GM12878 (cell line): ENCODE measurements around the gene LPCAT2.

Source experiments
- BRCA1 ChIP-seq: IDR thresholded peaks from 2 replicates; pipeline ENCODE4 v1.6.1; 2011; ENCODE audit warnings: low read depth, low read length, improper control_type of control experiment
- CTCF ChIP-seq, 3 experiments: IDR thresholded peaks in 2 of 3; conservative IDR thresholded peaks in 1 of 3; 2 replicates each; pipeline ENCODE4 v1.5.1; 2011; ENCODE audit warnings: low read depth in 3 of 3, low read length in 3 of 3, mild to moderate bottlenecking in 3 of 3, control low read depth in 2 of 3, moderate library complexity in 2 of 3, inconsistent platforms in 1 of 3, mixed read lengths in 1 of 3; ENCODE audit not compliant: control insufficient read depth in 2 of 3, insufficient read depth in 1 of 3; ENCODE audit errors: extremely low read depth in 1 of 3
- EP300 ChIP-seq, 2 experiments: fragments of 150-350 bp in 1 of 2; IDR thresholded peaks; 2 replicates each; pipeline ENCODE4 v1.6.1; 2011 to 2012; ENCODE audit warnings: low read depth in 2 of 2, low read length in 2 of 2, borderline replicate concordance in 1 of 2, improper control_type of control experiment in 1 of 2, inconsistent platforms in 1 of 2; ENCODE audit not compliant: control insufficient read depth in 1 of 2
- EZH2 ChIP-seq: IDR thresholded peaks from 2 replicates; pipeline ENCODE4 v1.6.1; 2012; ENCODE audit warnings: low read depth, mild to moderate bottlenecking, control low read depth, inconsistent platforms, low read length, borderline replicate concordance; ENCODE audit not compliant: control insufficient read depth
- REST ChIP-seq: IDR thresholded peaks from 2 replicates; pipeline ENCODE4 v1.6.1; 2012; ENCODE audit warnings: mild to moderate bottlenecking, low read depth, low read length
- SIN3A ChIP-seq: IDR thresholded peaks from 2 replicates; pipeline ENCODE4 v1.6.1; 2012; ENCODE audit warnings: low read depth, low read length, improper control_type of control experiment
- SPI1 ChIP-seq: IDR thresholded peaks from 2 replicates; pipeline ENCODE4 v1.6.1; 2011; ENCODE audit warnings: low read depth, mild to moderate bottlenecking, low read length, moderate library complexity, borderline replicate concordance; ENCODE audit not compliant: insufficient read depth
- SRF ChIP-seq, 2 experiments: IDR thresholded peaks; 2 replicates each; pipeline ENCODE4 v1.6.1; 2011; ENCODE audit warnings: low read depth in 2 of 2, low read length in 2 of 2, mild to moderate bottlenecking in 1 of 2, moderate library complexity in 1 of 2

- TF ChIP-seq REST (no peak), BRCA1 (no peak), SPI1 (no peak), SRF (IDR thresholded peaks at IDR 0.05; ENCODE audit: low read depth in 2 of 2, low read length in 2 of 2) (no peak), CTCF (IDR thresholded peaks at IDR 0.05 in 2 of 3, conservative IDR thresholded peaks at IDR 0.05 in 1 of 3; ENCODE audit: control insufficient read depth in 2 of 3, extremely low read depth in 1 of 3, insufficient read depth in 1 of 3, low read depth in 3 of 3, low read length in 3 of 3) (no peak), EP300 (IDR thresholded peaks at IDR 0.05; ENCODE audit: borderline replicate concordance in 1 of 2, control insufficient read depth in 1 of 2, low read depth in 2 of 2, low read length in 2 of 2) (no peak), EZH2 (no peak), SIN3A (no peak)
Measured at GRCh38 chr16:55474821-55475220, 34.1 kb upstream of the LPCAT2 start.
